T-cell (primary cell): ENCODE measurements around the gene ALKBH8. TPM values are rescaled to one million over a fixed set of nuclear protein-coding genes. Genes with fewer than 3 reads are reported as not detected.
"Not testable (repeated sequence)": the region's sequence is repeated elsewhere in the genome, so short reads cannot be mapped to it uniquely, and the experiment has no call there.

Source experiments
- ATAC-seq, 4 experiments: fragments of 200-7000 bp in 3 of 4; fragments of 150-1000 bp in 1 of 4; cut with Tn5 transposase; replicated peaks in 1 of 4; 1 replicate in 3 of 4; 2 replicates in 1 of 4; pipeline ENCODE4 v1.10.0; 2021; ENCODE audit warnings: moderate library complexity in 3 of 4, mild to moderate bottlenecking in 2 of 4, moderate number of reproducible peaks in 1 of 4
- CTCF ChIA-PET, 2 donors: fragments of 300-600 bp; sonication (Branson Sonifier 250); formaldehyde crosslinking; loops; one replicate each; lab custom pipeline; 2022; ENCODE audit warnings: antibody characterized with exemption in 2 of 2; lab: Charles Lee
- POLR2A ChIA-PET, 2 donors: fragments of 300-600 bp; sonication (Branson Sonifier 250); formaldehyde crosslinking; loops; one replicate each; lab custom pipeline; 2022; ENCODE audit warnings: antibody characterized with exemption in 2 of 2; lab: Charles Lee
- DNase-seq, 35 experiments: peaks; one replicate each; pipeline versions ENCODE4 v3.0.0 to v3.0.0-alpha.2; 2013 to 2023
- H3K27ac ChIP-seq: one replicate; pipeline ENCODE4 v1.5.1; 2013; ENCODE audit warnings: low read length
- H3K27me3 ChIP-seq, 2 experiments: replicated peaks in 1 of 2; 1 replicate in 1 of 2; 2 replicates in 1 of 2; pipeline versions ENCODE4 v1.6.1 to v1.7.0; 2013; ENCODE audit warnings: low read length in 1 of 2, mixed read lengths in 1 of 2; ENCODE audit not compliant: control insufficient read depth in 2 of 2, insufficient read depth in 2 of 2; ENCODE audit errors: extremely low read depth in 1 of 2
- H3K36me3 ChIP-seq, 2 donors: 1 replicate in 1 of 2; 2 replicates in 1 of 2; pipeline versions ENCODE4 v1.6.1 to v1.7.0; 2013; ENCODE audit warnings: low read length in 1 of 2; ENCODE audit not compliant: control insufficient read depth in 2 of 2, insufficient read depth in 1 of 2; ENCODE audit errors: extremely low read depth in 1 of 2
- H3K4me1 ChIP-seq, 2 experiments: 1 replicate in 1 of 2; 2 replicates in 1 of 2; pipeline versions ENCODE4 v1.6.1 to v1.7.0; 2013; ENCODE audit warnings: low read length in 2 of 2, mixed read lengths in 1 of 2; ENCODE audit not compliant: insufficient read depth in 2 of 2, control insufficient read depth in 1 of 2; ENCODE audit errors: extremely low read depth in 1 of 2
- H3K4me3 ChIP-seq, 2 donors: 1 replicate in 1 of 2; 2 replicates in 1 of 2; pipeline versions ENCODE4 v1.5.1 to v1.7.0; 2013; ENCODE audit warnings: mild to moderate bottlenecking in 2 of 2, low read length in 1 of 2, moderate library complexity in 1 of 2; ENCODE audit not compliant: control insufficient read depth in 1 of 2; ENCODE audit errors: extremely low read depth in 1 of 2
- H3K9me3 ChIP-seq: 2 replicates; pipeline ENCODE4 v1.7.0; 2013
- H3K27ac Mint-ChIP-seq, 2 donors: one replicate each; pipeline ENCODE4 v1.8.0; 2020 to 2021; ENCODE audit warnings: mild to moderate bottlenecking in 2 of 2, mixed read lengths in 2 of 2
- H3K27me3 Mint-ChIP-seq, 2 donors: one replicate each; pipeline ENCODE4 v1.8.0; 2021 to 2022; ENCODE audit warnings: mixed read lengths in 2 of 2
- H3K36me3 Mint-ChIP-seq: one replicate; pipeline ENCODE4 v1.8.0; 2021; ENCODE audit warnings: mixed read lengths
- H3K4me1 Mint-ChIP-seq, 3 donors: one replicate each; pipeline ENCODE4 v1.8.0; 2020 to 2022; ENCODE audit warnings: mixed read lengths in 3 of 3, mild to moderate bottlenecking in 1 of 3
- H3K4me3 Mint-ChIP-seq, 3 donors: one replicate each; pipeline ENCODE4 v1.8.0; 2020 to 2022; ENCODE audit warnings: mild to moderate bottlenecking in 3 of 3, mixed read lengths in 3 of 3, moderate library complexity in 3 of 3
- H3K9me3 Mint-ChIP-seq, 3 donors: one replicate each; pipeline ENCODE4 v1.8.0; 2020 to 2022; ENCODE audit warnings: mixed read lengths in 3 of 3
- WGBS: methylation state at CpG from one replicate; pipeline ENCODE4 v1.1.5; 2013; ENCODE audit warnings: missing lambda C conversion rate; ENCODE audit not compliant: insufficient coverage; 5-methylcytosine and 5-hydroxymethylcytosine counted together
- total RNA-seq, 35 experiments: library from RNA in 6 of 35; stranded (reverse) in 6 of 35; fragments of 120-200 nt in 1 of 35; gene quantifications; one replicate each; pipeline versions ENCODE4 v1.2.1 to v1.2.4 and lab custom pipeline; 2013 to 2026

The ALKBH8 gene
- total RNA-seq, 5 donors from 2014 or later (not counting 1 experiment from before 2014, with no cell fraction given), result 11.6 to 15.4 (median 12.4) TPM

DNA sequence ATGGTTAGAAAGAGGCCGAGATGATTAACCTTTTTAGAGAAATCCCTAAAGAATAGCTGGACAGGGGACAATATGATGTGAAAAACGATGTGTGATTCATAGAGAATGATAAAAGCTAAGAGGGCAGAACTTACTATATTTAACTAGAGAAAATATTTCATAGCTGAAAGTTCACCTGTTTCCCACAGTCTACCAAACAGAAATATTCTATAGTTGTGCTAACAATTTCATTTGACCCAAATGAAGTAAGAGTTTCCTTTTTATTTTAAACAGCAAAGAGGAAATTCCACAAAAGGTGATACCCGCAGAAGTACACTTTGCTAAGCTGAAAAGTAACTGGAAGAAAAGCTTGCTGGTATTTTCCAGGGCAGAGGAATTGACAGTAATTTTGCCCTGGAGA is 26.7 kb downstream of the ALKBH8 start:
- no peak overlapping the region for H3K27ac ChIP-seq
- ATAC-seq, result no peak
- no peak overlapping the region for H3K4me3 ChIP-seq
- peaks cover 3 to 16% of the 10 kb centered on the region in 2 donors for H3K36me3 ChIP-seq
- no peaks in the 10 kb centered on the region for H3K27me3 ChIP-seq
- ChIA-PET POLR2A (no interaction called here), CTCF (interaction anchor here (1.0 to 1.2 kb wide), 2 partner anchors 11 to 24 kb away, joined by 3 read pairs; no protein-coding TSS in a partner anchor)
- no peak overlapping the region for H3K4me3 Mint-ChIP-seq
- no CpG with 5 or more reads among the region's 3 CpGs for WGBS
- H3K27me3 Mint-ChIP-seq, result no peaks in the 10 kb centered on the region
- H3K9me3 Mint-ChIP-seq, result no peaks in the 10 kb centered on the region
- H3K9me3 ChIP-seq, result no peaks in the 10 kb centered on the region
- no peak for DNase-seq
- H3K27ac Mint-ChIP-seq, result no peak overlapping the region
- peaks cover 0 to 6% (median 0%) of the 10 kb centered on the region in 3 donors for H3K4me1 Mint-ChIP-seq
- H3K4me1 ChIP-seq, result no peaks in the 10 kb centered on the region
- peaks cover 62% of the 10 kb centered on the region for H3K36me3 Mint-ChIP-seq

DNA sequence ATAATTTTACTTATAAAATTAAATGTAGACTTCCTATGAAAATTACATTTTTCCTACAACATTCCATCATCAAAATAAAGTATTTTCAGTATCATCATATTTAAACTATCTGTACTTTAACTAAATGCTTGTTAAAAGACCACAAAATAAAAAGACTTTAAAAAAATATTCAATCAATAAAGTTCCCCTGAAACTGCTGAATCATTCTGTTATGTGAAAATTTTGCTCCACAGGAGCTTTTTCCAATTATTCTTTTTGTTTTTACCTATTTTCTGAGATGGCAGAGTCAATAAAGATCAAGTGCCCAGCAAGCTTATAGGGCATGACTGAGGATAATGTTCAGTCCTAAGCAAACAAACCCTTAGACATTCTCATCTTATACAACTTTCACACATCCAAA is 27.3 kb downstream of the ALKBH8 start:
- Histone ChIP-seq H3K27ac (no peak overlapping the region), H3K4me3 (no peak overlapping the region), H3K36me3 (peaks cover 3 to 16% of the 10 kb centered on the region in 2 donors), H3K9me3 (no peaks in the 10 kb centered on the region), H3K27me3 (no peaks in the 10 kb centered on the region), H3K4me1 (no peaks in the 10 kb centered on the region)
- Mint-ChIP-seq H3K36me3 (peaks cover 62% of the 10 kb centered on the region), H3K27ac (no peak overlapping the region), H3K4me3 (no peak overlapping the region), H3K9me3 (no peaks in the 10 kb centered on the region), H3K4me1 (peaks cover 0 to 6% (median 0%) of the 10 kb centered on the region in 3 donors), H3K27me3 (no peaks in the 10 kb centered on the region)
- DNase-seq (no peak), ATAC-seq (no peak)
- ChIA-PET CTCF (interaction anchor here in 1 of 2 donors (1.2 kb wide), 1 partner anchor 12 kb away, joined by 3 read pairs; no protein-coding TSS in a partner anchor), POLR2A (no interaction called here)

DNA sequence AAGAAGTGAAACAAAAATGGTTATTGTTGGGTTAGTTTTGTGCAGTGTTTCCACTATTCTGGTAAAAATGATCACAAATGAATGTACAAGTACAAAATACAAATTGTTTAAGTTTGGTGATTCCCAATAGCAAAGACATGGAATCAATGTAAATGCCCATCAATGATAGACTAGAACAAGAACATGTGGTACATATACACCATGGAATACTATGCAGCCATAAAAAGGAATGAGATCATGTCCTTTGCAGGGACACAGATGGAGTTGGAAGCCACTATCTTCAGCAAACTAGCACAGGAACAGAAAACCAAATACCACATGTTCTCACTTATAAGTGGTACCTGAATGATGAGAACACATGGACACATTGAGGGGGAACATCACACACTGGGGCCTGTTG is 28.4 kb downstream of the ALKBH8 start:
- H3K27me3 Mint-ChIP-seq, H3K4me1 ChIP-seq, H3K27ac ChIP-seq, H3K4me3 ChIP-seq, H3K27ac Mint-ChIP-seq, ATAC-seq, H3K9me3 ChIP-seq, H3K9me3 Mint-ChIP-seq, DNase-seq, H3K4me3 Mint-ChIP-seq, H3K27me3 ChIP-seq, H3K4me1 Mint-ChIP-seq, POLR2A ChIA-PET: not testable (repeated sequence)
- peaks cover 60% of the 10 kb centered on the region for H3K36me3 Mint-ChIP-seq
- peaks cover 0 to 20% of the 10 kb centered on the region in 2 donors for H3K36me3 ChIP-seq
- CTCF ChIA-PET, result interaction anchor here in 1 of 2 donors (0.6 kb wide), 1 partner anchor 12 kb away, joined by 3 read pairs; no protein-coding TSS in a partner anchor

DNA sequence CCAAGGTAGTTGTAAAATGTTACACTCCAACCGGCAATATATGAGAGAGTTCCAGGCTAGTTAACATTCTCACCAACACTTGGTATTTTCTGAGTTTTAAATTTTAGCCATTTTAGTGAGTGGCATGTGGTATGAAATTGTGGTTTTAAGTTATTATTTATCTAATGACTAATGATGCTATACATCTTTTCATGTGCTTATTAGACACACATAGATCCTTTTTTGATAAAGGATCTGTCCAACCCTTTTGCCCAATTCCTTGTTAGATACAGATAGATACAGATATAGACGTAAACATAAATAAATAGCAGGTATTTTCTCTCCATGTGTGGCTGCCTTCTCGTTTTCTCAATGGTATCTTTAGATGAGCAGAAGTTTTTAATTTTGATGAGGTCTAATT is 39.3 kb downstream of the ALKBH8 start:
- no peaks in the 10 kb centered on the region for H3K27me3 Mint-ChIP-seq
- no peak overlapping the region for H3K4me3 Mint-ChIP-seq
- no peaks in the 10 kb centered on the region for H3K27me3 ChIP-seq
- CTCF ChIA-PET, result no interaction called here
- no peak for ATAC-seq
- no peaks in the 10 kb centered on the region for H3K9me3 Mint-ChIP-seq
- H3K27ac Mint-ChIP-seq, result no peak overlapping the region
- H3K4me1 ChIP-seq, result no peaks in the 10 kb centered on the region
- POLR2A ChIA-PET, result no interaction called here
- H3K27ac ChIP-seq, result no peak overlapping the region
- DNase-seq, result no peak
- peaks cover 45% of the 10 kb centered on the region for H3K36me3 Mint-ChIP-seq
- no peaks in the 10 kb centered on the region for H3K4me1 Mint-ChIP-seq
- WGBS, result no CpG with 5 or more reads among the region's 3 CpGs
- no peak overlapping the region for H3K4me3 ChIP-seq
- peaks cover 0 to 14% of the 10 kb centered on the region in 2 donors for H3K36me3 ChIP-seq
- no peaks in the 10 kb centered on the region for H3K9me3 ChIP-seq

DNA sequence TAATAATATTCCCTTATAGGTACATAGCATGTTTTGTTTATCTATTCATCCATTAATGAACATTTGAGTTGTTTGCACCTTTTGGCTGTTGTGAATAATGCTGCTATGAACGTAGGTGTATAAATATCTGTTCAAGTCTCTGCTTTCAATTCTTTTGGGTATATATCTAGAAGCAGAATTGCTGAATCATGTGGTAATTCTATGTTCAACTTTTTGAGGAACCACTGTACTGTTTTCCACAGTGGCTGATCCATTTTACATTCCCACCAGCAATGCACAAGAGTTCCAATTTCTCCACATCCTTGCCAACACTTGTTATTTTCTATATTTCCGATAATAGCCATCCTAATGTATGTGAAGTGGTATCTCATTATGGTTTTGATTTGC is 56.7 kb downstream of the ALKBH8 start:
- no peak for DNase-seq
- no peaks in the 10 kb centered on the region for H3K27me3 ChIP-seq
- H3K36me3 Mint-ChIP-seq, result peaks cover 64% of the 10 kb centered on the region

DNA sequence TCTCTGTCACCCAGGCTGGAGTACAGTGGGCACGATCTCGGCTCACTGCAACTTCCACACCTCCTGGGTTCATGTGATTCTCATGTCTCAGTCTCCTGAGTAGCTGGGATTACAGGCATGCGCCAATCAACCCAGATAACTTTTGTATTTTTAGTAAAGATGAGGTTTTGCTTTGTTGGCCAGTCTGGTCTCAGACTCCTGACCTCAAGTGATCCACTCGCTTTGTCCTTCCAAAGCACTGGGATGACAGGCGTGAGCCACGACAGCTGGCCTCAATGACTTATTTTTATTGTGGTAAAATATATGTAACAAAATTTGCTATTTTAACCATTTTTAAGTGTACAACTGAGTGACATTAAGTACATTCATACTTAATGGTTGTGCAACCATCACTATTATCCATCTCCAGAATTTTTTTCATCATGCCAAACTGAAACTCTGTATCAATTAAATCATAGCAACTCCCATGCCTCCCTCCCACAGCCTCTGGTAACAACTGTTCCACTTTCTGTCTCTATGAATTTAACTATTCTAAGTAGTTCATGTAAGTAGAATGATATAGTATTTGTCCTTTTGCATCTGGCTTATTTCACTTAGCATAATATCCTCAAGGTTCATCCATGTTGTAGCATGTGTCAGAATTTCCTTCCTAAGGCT is 57.2 kb downstream of the ALKBH8 start:
- Mint-ChIP-seq H3K27ac (no peak overlapping the region), H3K4me3 (no peak overlapping the region), H3K36me3 (peaks cover 65% of the 10 kb centered on the region), H3K9me3 (peaks cover 3 to 5% (median 3%) of the 10 kb centered on the region in 3 donors), H3K27me3 (no peaks in the 10 kb centered on the region), H3K4me1 (no peaks in the 10 kb centered on the region)
- ATAC-seq, result no peak
- Histone ChIP-seq H3K4me3 (no peak overlapping the region), H3K27ac (no peak overlapping the region), H3K4me1 (no peaks in the 10 kb centered on the region), H3K36me3 (peaks cover 6 to 38% of the 10 kb centered on the region in 2 donors), H3K27me3 (no peaks in the 10 kb centered on the region), H3K9me3 (no peaks in the 10 kb centered on the region)
- no peak for DNase-seq
- WGBS, result no CpG with 5 or more reads among the region's 6 CpGs
- CTCF ChIA-PET, result interaction anchor here in 1 of 2 donors (0.7 kb wide), 1 partner anchor 90 kb away, joined by 4 read pairs; no protein-coding TSS in a partner anchor
- POLR2A ChIA-PET, result no interaction called here

More for the DNA sequence above, 56.7 kb downstream of the ALKBH8 start:
- no peaks in the 10 kb centered on the region for H3K4me1 ChIP-seq
- CTCF ChIA-PET, result no interaction called here
- no peaks in the 10 kb centered on the region for H3K9me3 ChIP-seq
- Mint-ChIP-seq H3K9me3 (peaks cover under 1 to 3% (median 2%) of the 10 kb centered on the region in 3 donors), H3K4me3 (no peak overlapping the region), H3K27me3 (no peaks in the 10 kb centered on the region), H3K4me1 (no peaks in the 10 kb centered on the region), H3K27ac (no peak overlapping the region)
- WGBS, result no CpG with 5 or more reads among the region's 2 CpGs
- POLR2A ChIA-PET, result no interaction called here
- H3K36me3 ChIP-seq, result peaks cover 6 to 35% of the 10 kb centered on the region in 2 donors
- H3K4me3 ChIP-seq, result no peak overlapping the region
- H3K27ac ChIP-seq, result no peak overlapping the region
- no peak for ATAC-seq
